ENCODE results near the gene CDH5. TPM values are rescaled to one million over a fixed set of nuclear protein-coding genes. Genes with fewer than 3 reads are reported as not detected.

The CDH5 gene
- total and polyA plus RNA-seq, 2 of the 13 experiments (the other 11 are each of a cell fraction or from before 2014, with no cell fraction given), result 0.71 to 1.1 TPM

DNA sequence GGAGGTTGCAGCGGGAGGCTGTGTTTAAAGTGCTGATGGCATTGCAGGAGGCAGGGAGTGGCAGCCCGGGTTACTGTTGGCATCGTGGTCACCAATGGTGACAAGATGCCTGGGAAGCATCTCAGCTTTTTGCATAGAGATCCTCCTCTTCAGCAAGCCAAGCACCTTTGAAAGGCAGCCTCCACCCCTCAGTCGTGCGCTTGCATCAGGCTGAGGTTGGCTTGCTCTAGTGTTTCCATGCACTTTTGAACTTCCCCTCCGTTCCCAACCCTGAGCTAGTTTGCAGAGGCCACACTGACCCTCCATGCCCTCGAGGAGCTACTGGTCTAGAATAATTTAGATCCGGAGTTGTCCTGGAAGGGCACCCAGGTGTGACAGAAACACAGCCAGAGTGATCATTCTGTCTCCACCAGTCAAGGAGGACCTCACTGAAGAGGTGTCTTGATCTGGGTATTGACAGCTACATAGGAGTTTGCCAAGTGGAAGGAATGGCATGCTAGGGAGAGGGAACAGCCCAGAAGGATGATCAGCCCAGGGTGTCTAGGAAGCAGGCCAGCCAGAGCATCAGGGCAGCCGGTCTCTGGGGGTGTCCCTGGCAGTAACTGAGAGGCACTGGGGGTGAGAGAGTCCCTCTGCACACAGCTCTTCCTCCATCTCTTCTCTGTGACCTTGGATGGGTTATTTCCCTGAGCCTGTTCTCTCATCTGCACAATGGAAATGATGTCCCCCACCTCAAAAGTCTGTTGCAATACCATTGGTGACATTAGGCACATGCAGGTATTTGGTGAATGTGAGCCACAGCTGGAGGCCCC is 68.3 kb downstream of the CDH5 start (continued):
- TF ChIP-seq, protein P1, sequence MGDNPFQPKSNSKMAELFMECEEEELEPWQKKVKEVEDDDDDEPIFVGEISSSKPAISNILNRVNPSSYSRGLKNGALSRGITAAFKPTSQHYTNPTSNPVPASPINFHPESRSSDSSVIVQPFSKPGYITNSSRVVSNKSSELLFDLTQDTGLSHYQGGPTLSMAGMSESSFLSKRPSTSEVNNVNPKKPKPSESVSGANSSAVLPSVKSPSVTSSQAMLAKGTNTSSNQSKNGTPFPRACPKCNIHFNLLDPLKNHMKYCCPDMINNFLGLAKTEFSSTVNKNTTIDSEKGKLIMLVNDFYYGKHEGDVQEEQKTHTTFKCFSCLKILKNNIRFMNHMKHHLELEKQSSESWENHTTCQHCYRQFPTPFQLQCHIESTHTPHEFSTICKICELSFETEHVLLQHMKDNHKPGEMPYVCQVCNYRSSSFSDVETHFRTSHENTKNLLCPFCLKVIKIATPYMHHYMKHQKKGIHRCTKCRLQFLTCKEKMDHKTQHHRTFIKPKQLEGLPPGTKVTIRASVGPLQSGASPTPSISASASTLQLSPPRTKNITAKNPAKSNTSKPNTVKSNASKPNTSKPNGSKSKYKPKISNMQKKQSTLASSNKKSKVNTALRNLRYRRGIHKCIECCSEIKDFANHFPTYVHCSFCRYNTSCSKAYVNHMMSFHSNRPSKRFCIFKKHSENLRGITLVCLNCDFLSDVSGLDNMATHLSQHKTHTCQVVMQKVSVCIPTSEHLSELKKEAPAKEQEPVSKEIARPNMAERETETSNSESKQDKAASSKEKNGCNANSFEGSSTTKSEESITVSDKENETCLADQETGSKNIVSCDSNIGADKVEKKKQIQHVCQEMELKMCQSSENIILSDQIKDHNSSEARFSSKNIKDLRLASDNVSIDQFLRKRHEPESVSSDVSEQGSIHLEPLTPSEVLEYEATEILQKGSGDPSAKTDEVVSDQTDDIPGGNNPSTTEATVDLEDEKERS (CRISPR knock-in tag; IDR thresholded peaks at IDR 0.05), result peak; percentile 67; the same call in 1 of the 2 replicates
- TF ChIP-seq, protein P2, sequence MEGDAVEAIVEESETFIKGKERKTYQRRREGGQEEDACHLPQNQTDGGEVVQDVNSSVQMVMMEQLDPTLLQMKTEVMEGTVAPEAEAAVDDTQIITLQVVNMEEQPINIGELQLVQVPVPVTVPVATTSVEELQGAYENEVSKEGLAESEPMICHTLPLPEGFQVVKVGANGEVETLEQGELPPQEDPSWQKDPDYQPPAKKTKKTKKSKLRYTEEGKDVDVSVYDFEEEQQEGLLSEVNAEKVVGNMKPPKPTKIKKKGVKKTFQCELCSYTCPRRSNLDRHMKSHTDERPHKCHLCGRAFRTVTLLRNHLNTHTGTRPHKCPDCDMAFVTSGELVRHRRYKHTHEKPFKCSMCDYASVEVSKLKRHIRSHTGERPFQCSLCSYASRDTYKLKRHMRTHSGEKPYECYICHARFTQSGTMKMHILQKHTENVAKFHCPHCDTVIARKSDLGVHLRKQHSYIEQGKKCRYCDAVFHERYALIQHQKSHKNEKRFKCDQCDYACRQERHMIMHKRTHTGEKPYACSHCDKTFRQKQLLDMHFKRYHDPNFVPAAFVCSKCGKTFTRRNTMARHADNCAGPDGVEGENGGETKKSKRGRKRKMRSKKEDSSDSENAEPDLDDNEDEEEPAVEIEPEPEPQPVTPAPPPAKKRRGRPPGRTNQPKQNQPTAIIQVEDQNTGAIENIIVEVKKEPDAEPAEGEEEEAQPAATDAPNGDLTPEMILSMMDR (CRISPR knock-in tag; IDR thresholded peaks at IDR 0.05), result peak; percentile 17; the same call in 1 of the 2 replicates
- TF ChIP-seq, protein P3, sequence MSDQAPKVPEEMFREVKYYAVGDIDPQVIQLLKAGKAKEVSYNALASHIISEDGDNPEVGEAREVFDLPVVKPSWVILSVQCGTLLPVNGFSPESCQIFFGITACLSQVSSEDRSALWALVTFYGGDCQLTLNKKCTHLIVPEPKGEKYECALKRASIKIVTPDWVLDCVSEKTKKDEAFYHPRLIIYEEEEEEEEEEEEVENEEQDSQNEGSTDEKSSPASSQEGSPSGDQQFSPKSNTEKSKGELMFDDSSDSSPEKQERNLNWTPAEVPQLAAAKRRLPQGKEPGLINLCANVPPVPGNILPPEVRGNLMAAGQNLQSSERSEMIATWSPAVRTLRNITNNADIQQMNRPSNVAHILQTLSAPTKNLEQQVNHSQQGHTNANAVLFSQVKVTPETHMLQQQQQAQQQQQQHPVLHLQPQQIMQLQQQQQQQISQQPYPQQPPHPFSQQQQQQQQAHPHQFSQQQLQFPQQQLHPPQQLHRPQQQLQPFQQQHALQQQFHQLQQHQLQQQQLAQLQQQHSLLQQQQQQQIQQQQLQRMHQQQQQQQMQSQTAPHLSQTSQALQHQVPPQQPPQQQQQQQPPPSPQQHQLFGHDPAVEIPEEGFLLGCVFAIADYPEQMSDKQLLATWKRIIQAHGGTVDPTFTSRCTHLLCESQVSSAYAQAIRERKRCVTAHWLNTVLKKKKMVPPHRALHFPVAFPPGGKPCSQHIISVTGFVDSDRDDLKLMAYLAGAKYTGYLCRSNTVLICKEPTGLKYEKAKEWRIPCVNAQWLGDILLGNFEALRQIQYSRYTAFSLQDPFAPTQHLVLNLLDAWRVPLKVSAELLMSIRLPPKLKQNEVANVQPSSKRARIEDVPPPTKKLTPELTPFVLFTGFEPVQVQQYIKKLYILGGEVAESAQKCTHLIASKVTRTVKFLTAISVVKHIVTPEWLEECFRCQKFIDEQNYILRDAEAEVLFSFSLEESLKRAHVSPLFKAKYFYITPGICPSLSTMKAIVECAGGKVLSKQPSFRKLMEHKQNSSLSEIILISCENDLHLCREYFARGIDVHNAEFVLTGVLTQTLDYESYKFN (CRISPR knock-in tag; conservative IDR thresholded peaks at IDR 0.05), result peak; percentile 62; the same call in 1 of the 2 replicates
- TF ChIP-seq CCDC6 (CRISPR knock-in tag; IDR thresholded peaks at IDR 0.05), result peak; percentile 58; the same call in 1 of the 2 replicates
- TF ChIP-seq, protein P4, sequence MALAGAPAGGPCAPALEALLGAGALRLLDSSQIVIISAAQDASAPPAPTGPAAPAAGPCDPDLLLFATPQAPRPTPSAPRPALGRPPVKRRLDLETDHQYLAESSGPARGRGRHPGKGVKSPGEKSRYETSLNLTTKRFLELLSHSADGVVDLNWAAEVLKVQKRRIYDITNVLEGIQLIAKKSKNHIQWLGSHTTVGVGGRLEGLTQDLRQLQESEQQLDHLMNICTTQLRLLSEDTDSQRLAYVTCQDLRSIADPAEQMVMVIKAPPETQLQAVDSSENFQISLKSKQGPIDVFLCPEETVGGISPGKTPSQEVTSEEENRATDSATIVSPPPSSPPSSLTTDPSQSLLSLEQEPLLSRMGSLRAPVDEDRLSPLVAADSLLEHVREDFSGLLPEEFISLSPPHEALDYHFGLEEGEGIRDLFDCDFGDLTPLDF (CRISPR knock-in tag; IDR thresholded peaks at IDR 0.05), result no peak
- TF ChIP-seq FOXM1 (CRISPR knock-in tag; IDR thresholded peaks at IDR 0.05), result no peak
- TF ChIP-seq ZNF652 (CRISPR knock-in tag; IDR thresholded peaks at IDR 0.05; ENCODE audit: borderline replicate concordance, low read depth), result no peak
- TF ChIP-seq, protein P5, sequence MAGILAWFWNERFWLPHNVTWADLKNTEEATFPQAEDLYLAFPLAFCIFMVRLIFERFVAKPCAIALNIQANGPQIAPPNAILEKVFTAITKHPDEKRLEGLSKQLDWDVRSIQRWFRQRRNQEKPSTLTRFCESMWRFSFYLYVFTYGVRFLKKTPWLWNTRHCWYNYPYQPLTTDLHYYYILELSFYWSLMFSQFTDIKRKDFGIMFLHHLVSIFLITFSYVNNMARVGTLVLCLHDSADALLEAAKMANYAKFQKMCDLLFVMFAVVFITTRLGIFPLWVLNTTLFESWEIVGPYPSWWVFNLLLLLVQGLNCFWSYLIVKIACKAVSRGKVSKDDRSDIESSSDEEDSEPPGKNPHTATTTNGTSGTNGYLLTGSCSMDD (CRISPR knock-in tag; IDR thresholded peaks at IDR 0.05), result no peak
- no peak for TF ChIP-seq ZFP36 (IDR thresholded peaks at IDR 0.05; ENCODE audit: borderline replicate concordance, low read depth, low read length, partially characterized antibody)
- TF ChIP-seq, protein P6, sequence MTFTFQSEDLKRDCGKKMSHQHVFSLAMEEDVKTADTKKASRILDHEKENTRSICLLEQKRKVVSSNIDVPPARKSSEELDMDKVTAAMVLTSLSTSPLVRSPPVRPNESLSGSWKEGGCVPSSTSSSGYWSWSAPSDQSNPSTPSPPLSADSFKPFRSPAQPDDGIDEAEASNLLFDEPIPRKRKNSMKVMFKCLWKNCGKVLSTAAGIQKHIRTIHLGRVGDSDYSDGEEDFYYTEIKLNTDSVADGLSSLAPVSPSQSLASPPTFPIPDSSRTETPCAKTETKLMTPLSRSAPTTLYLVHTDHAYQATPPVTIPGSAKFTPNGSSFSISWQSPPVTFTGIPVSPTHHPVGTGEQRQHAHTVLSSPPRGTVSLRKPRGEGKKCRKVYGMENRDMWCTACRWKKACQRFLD (CRISPR knock-in tag; IDR thresholded peaks at IDR 0.05; ENCODE audit: borderline replicate concordance), result no peak
- TF ChIP-seq ZNF101 (CRISPR knock-in tag; IDR thresholded peaks at IDR 0.05; ENCODE audit: borderline replicate concordance, low read depth), result no peak

Measured in HepG2 (cell line).